GM10266 (cell line): ENCODE data around the gene TBX18.

ENCODE experiments used
- DNase-seq: peaks from one replicate; pipeline ENCODE4 v3.0.0; 2012; ENCODE audit errors: extremely low spot score
- TF ChIP-seq, protein P1 (sequence below): IDR thresholded peaks from 2 replicates; pipeline ENCODE4 v1.5.1; 2012; ENCODE audit warnings: mild to moderate bottlenecking, low read depth; ENCODE audit not compliant: control insufficient read depth, insufficient read depth; ENCODE audit errors: missing control alignments

The TBX18 gene

DNA sequence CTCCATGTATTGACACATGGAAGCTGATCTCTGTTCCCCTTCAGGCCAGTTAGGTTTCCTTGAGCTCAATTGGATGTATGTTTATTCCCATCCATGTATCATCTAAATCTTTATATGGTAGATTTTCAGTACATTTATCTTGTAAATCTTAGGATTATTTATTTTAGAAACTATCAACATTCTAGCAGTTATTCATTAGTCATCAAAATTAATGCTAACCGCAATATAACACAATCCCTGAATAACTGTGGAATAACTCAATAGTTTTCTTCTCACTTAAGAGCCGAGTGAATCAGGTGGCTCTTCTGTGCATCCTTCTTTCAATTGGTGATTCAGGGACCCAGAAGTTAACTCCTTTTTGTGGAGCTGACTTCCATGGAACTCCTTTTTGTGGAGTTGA, 15.5 kb upstream of the TBX18 start:
- TF ChIP-seq, protein P1, sequence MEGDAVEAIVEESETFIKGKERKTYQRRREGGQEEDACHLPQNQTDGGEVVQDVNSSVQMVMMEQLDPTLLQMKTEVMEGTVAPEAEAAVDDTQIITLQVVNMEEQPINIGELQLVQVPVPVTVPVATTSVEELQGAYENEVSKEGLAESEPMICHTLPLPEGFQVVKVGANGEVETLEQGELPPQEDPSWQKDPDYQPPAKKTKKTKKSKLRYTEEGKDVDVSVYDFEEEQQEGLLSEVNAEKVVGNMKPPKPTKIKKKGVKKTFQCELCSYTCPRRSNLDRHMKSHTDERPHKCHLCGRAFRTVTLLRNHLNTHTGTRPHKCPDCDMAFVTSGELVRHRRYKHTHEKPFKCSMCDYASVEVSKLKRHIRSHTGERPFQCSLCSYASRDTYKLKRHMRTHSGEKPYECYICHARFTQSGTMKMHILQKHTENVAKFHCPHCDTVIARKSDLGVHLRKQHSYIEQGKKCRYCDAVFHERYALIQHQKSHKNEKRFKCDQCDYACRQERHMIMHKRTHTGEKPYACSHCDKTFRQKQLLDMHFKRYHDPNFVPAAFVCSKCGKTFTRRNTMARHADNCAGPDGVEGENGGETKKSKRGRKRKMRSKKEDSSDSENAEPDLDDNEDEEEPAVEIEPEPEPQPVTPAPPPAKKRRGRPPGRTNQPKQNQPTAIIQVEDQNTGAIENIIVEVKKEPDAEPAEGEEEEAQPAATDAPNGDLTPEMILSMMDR = no peak
- no peak for DNase-seq

DNA sequence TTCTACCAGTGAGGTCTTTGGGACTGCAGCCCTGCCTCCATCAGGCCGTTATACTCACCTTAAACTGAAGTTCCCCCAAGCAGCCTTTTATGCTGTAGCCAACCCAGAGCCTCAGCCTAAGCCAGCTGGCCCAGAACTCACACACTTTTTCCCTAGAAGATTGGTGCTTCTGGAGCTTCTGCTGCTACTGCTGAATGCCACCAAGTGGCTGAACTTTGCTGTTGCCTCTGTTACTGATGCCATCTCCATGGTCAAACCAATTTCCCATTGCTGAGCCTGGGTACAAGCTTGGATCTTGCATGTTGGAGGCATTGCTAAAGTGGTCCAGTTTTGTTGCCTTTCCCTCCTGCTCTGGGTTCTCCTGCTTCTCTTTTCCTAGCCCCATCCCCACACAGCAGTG, 15.0 kb upstream of the TBX18 start:
- TF ChIP-seq, protein P1 = no peak
- no peak for DNase-seq

DNA sequence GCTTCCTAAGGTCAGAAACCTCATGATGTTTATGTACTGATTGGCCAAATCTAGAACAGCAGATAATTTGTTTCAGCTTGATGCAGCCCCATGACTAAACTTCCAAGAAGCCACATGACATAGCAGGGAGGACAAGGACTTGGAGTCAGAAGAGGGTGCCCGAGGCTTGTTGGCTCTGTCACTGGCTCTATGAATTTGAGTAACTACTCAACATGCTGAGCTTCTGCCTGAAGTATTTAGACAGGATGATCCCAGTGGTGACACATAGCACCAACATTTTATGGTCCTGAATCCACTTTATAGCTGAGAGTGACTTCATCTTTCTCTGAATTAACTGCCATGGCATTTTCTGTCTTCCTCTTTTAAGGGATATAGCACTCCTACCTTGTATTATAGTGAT, 13.5 kb upstream of the TBX18 start:
- no peak for DNase-seq
- TF ChIP-seq, protein P1 = no peak

DNA sequence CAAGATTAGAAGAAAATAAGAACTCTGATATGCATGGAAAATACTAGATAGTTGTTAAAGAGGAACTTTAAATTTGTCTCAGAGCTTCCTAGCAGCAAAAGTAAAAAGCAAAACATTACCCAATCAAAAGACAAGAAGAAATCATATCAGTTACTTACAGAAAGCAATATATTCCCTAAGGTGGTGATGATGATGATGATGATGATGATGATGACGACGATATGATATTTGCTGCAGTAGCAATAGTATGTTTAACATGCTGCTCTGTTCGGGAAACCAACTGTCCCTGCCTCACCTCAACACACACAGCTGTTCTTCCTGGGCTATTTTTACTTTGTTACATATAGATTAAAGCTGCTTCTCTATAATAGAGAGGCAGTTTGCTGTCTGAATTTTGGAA, 12.0 kb upstream of the TBX18 start:
- TF ChIP-seq, protein P1 = no peak
- DNase-seq = no peak

GRCh38 chr6:84775751-84776150, 11.4 kb upstream of the TBX18 start:
- TF ChIP-seq, protein P1 = no peak
- no peak for DNase-seq

GRCh38 chr6:84774985-84775284, 10.5 kb upstream of the TBX18 start:
- no peak for DNase-seq
- TF ChIP-seq, protein P1 = no peak

- TF ChIP-seq, protein P1 = peak; percentile 48
- peak; percentile 73 for DNase-seq
Measured at GRCh38 chr6:84774157-84774984, 10.0 kb upstream of the TBX18 start.
